DOHH2 (cell line): ENCODE measurements around the gene SLC7A9.

Source experiments
- EZH2phosphoT487 ChIP-seq: fragments of 200-600 bp; sonication (generic); IDR thresholded peaks from 2 replicates; pipeline ENCODE4 v1.6.1; 2017; ENCODE audit warnings: borderline replicate concordance, mild to moderate bottlenecking, antibody characterized with exemption, low read length, moderate library complexity, mixed read lengths
- TF ChIP-seq, protein P1 (sequence below): fragments of 200-600 bp; sonication (generic); IDR thresholded peaks from one replicate; pipeline ENCODE4 v1.5.1; 2014; ENCODE audit warnings: antibody characterized with exemption, mild to moderate bottlenecking, low read depth, low read length; ENCODE audit not compliant: poor library complexity, severe bottlenecking

DNA sequence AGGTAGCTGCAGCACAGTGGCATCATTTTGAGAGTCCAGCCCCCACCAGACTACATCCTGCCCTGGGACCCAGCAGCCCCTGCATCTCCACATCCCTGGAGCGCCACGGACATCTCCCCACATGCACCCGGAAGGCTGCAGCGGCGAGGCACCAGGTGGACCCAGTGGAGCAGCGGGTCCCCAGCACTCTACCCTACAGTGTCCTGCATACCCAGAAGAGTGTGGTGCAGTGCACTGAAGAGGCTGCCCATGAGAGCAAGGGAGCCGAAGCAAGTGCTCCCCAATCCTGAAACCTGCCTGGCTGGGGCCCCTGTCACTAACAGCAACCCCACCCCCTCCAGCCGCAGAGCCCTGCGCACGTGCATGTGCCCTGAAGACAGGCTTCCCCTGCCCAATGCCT is 21.3 kb upstream of the SLC7A9 start:
- TF ChIP-seq, protein P1, sequence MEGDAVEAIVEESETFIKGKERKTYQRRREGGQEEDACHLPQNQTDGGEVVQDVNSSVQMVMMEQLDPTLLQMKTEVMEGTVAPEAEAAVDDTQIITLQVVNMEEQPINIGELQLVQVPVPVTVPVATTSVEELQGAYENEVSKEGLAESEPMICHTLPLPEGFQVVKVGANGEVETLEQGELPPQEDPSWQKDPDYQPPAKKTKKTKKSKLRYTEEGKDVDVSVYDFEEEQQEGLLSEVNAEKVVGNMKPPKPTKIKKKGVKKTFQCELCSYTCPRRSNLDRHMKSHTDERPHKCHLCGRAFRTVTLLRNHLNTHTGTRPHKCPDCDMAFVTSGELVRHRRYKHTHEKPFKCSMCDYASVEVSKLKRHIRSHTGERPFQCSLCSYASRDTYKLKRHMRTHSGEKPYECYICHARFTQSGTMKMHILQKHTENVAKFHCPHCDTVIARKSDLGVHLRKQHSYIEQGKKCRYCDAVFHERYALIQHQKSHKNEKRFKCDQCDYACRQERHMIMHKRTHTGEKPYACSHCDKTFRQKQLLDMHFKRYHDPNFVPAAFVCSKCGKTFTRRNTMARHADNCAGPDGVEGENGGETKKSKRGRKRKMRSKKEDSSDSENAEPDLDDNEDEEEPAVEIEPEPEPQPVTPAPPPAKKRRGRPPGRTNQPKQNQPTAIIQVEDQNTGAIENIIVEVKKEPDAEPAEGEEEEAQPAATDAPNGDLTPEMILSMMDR: no peak
- no peak for TF ChIP-seq EZH2phosphoT487
